Renal pelvis (tissue), 4 donors: ENCODE data around the gene UIMC1. TPM values are rescaled to one million over a fixed set of nuclear protein-coding genes. Genes with fewer than 3 reads are reported as not detected.

Experiments
- DNase-seq: peaks from one replicate; pipeline ENCODE4 v3.0.0-alpha.2; 2013
- polyA plus RNA-seq, 3 donors: library from polyadenylated mRNA; unstranded; fragments of 120-200 nt; gene quantifications; one replicate each; pipeline ENCODE4 v1.2.1, GENCODE V29; 2013; ENCODE audit not compliant: insufficient read length in 3 of 3

UIMC1 gene
- polyA plus RNA-seq, 3 donors: 37.0 to 47.0 (median 38.8) TPM

- DNase-seq: no peak
Observed at GRCh38 chr5:176956756-176957155, 49.8 kb downstream of the UIMC1 start.

DNA sequence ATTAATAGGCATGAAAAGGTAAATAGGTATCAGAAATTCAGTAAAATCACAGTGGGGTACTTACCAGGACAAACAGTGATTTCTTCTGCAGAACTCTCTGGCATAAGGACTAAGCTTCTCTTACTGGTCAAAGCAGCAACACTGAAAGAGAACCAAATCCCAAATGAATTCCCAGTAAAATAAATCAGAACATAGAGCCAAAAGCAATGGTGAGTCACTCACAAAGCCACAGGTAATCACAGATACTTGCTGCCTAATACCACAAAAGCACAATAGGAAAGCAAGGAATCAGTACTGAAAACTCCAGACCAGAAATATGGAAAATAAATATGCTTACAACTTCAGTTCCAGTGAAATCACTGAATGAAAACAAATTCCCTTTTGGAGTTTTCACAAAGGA lies 50.7 kb downstream of the UIMC1 start:
- DNase-seq: no peak

DNA sequence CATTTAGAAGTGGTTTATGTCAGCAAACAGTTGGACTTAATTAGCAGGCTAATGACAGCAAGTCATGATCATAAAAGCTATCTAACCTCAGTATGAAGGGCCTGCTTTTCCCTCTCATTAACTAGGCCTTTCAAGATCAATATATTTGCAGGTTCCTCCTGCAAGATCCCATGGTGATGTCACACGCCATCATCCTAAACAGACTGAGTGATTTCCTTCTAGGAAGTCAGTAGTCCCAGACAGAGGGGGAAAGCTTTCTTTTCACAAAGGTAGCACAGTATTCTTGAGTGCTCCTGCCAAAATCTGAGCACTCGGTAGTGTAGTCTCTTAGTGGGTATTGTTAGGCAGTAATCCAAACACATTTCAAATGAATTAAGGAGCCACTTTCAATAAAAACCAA lies 52.5 kb downstream of the UIMC1 start:
- no peak for DNase-seq

GRCh38 chr5:176952531-176953193 lies 53.9 kb downstream of the UIMC1 start:
- DNase-seq: no peak

GRCh38 chr5:176948458-176948857 lies 58.1 kb downstream of the UIMC1 start:
- no peak for DNase-seq

DNA sequence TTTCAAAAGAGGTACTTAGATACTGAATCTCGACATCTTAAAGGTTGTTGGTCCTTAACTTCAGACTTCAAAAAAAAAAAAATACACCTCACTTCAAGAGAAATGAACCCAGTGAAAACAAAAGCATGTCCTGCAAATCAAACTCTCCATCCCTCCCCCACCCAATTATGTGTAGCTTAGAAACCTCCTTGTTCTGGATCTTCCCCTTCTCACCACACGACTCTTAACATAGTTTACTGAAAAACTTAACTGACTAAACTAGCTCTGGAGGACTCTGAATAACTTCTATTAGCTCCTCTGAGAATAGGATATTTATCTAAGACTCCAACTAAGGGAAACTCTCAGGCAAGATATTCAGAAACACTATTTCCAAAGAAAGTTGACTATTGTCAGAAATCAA lies 58.7 kb downstream of the UIMC1 start:
- DNase-seq: no peak

- DNase-seq: no peak
Observed at GRCh38 chr5:176944268-176944667, 62.3 kb downstream of the UIMC1 start.

GRCh38 chr5:176943816-176944215 lies 62.8 kb downstream of the UIMC1 start:
- DNase-seq: no peak

- DNase-seq: no peak
Observed at GRCh38 chr5:176941951-176942350, 64.6 kb downstream of the UIMC1 start.

DNA sequence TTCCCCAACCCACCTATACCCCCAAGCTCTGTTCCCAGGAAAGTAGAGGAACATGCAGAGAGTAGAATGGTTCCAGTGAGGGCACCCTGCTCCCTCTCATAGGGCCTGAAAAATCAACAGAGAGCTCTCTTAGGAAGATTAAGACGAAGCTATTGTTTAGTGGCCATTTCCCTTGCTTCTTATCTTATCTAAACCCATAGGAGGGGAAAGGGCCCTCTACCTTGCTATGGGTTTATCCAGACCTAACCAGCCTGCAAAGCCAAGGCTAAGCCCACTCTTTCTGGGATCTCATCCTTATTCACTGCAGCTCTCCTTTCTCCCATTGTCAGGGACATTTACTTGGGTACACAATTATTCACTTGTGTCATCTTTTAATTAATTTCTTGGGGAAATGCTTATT lies 68.1 kb downstream of the UIMC1 start:
- DNase-seq: no peak

DNA sequence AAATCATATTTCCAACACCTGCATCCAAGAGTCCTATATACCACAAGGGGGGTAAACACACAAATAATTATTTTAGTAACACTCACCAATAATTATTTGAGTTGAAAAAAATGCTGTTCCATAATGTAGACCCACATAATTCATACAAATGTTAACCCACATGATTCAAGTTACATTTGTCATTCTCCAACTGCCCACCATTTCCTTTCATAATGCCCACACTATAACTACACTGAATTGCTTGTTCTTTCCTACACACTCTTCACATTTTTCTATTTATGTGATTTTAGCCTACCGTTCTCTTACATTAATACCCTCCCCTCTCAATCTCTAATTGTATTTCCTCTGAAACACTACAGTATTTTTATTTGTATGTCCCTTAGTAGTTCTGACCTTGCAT lies 71.6 kb downstream of the UIMC1 start:
- no peak for DNase-seq

DNA sequence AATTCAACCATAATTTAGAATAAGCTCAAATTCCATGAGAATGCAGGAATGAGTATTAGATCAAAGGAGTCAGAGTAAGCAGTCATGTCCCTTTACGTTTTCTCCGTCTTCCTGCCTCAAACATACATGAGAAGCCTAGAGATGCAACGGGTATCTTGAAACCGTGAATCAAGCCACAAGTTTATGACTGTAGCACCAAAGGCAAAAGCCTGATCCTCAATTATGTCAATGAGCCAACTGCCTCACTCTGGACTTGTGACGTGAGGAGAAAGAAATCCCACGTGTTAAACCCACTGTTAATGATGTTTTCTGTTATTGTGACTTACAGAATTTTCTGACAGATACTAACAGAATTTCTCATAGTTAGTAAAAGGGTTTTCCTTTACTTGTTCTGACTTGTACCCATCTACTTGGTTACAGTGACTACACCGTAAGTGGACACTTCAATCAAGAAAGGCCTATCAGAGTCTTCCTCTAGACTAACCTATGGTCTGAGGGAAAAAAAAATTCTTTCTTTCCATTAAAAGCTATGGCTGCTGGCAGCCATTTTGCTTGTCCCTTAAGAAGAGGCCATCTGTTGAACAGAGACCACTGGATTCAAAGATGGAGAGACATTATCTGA lies 72.2 kb downstream of the UIMC1 start:
- no peak for DNase-seq

GRCh38 chr5:176929654-176930053 lies 76.9 kb downstream of the UIMC1 start:
- no peak for DNase-seq

DNA sequence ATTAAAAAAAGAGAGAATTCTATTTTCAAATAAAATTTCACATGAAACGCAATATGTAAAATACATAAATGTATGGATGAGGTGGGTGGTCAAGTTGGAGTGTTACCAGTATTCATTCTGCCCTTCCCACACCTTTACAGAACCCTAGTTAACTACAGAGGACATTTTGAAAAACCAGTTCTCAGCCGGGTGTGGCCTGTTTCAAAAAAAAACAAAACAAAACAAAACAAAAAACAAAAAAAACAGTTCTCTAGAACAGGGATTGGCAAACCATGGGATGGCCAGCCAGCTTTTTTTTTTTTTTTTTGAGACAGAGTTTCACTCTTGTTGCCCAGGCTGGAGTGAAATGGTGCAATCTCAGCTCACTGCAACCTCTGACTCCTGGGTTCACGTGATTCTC lies 79.0 kb downstream of the UIMC1 start:
- DNase-seq: no peak

GRCh38 chr5:176922817-176923216 lies 83.8 kb downstream of the UIMC1 start:
- no peak for DNase-seq

- DNase-seq: no peak
Observed at GRCh38 chr5:176921714-176922113, 84.9 kb downstream of the UIMC1 start.

DNA sequence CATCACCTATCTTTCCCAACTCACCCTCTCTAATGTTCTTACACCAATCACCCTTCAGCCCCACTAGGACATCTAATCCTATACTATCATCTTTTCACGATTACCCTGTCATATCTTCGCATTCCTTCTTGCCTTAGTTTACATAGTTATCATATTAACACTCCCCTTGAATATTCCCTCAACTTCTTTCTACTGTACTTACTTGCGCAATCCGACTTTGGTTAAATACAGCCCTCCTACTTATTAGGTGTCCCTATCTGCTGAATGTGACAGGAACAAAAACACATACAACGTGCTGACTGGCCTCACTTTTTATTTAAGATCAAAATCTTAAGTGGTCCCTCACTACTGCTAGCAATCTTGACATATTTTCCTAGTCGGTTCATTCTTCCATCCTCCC lies 88.0 kb downstream of the UIMC1 start:
- no peak for DNase-seq

- DNase-seq: no peak
Observed at GRCh38 chr5:176916337-176916736, 90.2 kb downstream of the UIMC1 start.

GRCh38 chr5:176915906-176916305 lies 90.7 kb downstream of the UIMC1 start:
- DNase-seq: no peak

GRCh38 chr5:176912115-176912514 lies 94.5 kb downstream of the UIMC1 start:
- DNase-seq: no peak

- DNase-seq: no peak
Observed at GRCh38 chr5:176908675-176909368, 97.8 kb downstream of the UIMC1 start.

GRCh38 chr5:176906796-176907195 lies 99.8 kb downstream of the UIMC1 start:
- DNase-seq: no peak

- no peak for DNase-seq
Observed at GRCh38 chr5:176906126-176906525, 100.5 kb downstream of the UIMC1 start.
